ENCODE results near the gene MAP6.

DNA sequence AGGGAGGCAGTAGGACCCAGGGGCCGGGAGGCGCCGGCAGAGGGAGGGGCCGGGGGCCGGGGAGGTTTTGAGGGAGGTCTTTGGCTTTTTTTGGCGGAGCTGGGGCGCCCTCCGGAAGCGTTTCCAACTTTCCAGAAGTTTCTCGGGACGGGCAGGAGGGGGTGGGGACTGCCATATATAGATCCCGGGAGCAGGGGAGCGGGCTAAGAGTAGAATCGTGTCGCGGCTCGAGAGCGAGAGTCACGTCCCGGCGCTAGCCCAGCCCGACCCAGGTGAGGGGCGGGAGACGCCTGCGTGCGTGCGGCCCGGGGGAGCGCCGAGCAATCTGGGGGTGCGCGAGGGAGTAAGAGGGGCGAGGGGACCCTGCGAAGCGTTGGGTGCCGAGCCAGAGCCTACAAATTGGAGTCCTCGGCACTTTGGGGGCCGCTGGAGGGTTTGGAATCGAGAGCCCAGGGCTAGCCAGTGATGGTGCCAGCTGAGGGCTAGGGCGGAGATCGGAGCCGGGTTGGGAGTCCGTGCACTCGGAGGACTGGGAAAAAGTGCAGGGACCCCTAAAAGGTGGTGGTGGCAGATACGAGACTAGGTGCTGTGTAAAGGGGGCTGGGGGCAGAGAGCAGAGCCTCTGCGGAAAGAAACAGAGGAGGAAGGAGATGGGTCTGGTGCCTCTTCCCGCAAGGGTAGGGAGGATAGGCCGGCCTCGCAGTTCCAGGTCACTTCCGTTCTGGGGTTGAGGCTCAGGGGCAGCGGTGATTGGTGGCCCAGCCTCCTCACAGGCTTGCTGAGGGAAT lies 106.6 kb downstream of the MAP6 start, which contains the start of gene SERPINH1:
- TF ChIP-seq SPI1 (IDR thresholded peaks at IDR 0.05; ENCODE audit: low read depth, low read length) (peak; percentile 72), POLR2A (IDR thresholded peaks at IDR 0.05; ENCODE audit: low read depth, low read length) (peak; percentile 89), POLR2AphosphoS5 (IDR thresholded peaks at IDR 0.05; ENCODE audit: low read depth, low read length) (peak; percentile 92), TAF1 (IDR thresholded peaks at IDR 0.05; ENCODE audit: low read depth, low read length) (peak; percentile 78), PAX5 (IDR thresholded peaks at IDR 0.05; ENCODE audit: insufficient read depth, low read length, severe bottlenecking) (no peak)

Data from GM12891 (cell line).